Psoas muscle (tissue), 8 donors: Measurements from ENCODE around the gene GDF7. TPM values are rescaled to one million over a fixed set of nuclear protein-coding genes. Genes with fewer than 3 reads are reported as not detected.
A peak's percentile ranks its signal among the peaks of the same experiment; 100 is the strongest.

ENCODE experiments used
- ATAC-seq, 4 donors: fragments of 200-7000 bp; cut with Tn5 transposase; one replicate each; pipeline ENCODE4 v1.9.1; 2020; ENCODE audit warnings: moderate library complexity in 3 of 4, mild to moderate bottlenecking in 2 of 4
- DNase-seq, 2 donors: peaks; one replicate each; pipeline ENCODE4 v3.0.0-alpha.2; 2020
- H3K27ac ChIP-seq: fragments of 200-600 bp; one replicate; pipeline ENCODE4 v1.8.0; 2022
- H3K27me3 ChIP-seq, 3 donors: fragments of 200-600 bp in 1 of 3; one replicate each; pipeline versions ENCODE4 v1.6.1 to v1.8.0; 2013 to 2022; ENCODE audit warnings: low read length in 2 of 3, mild to moderate bottlenecking in 2 of 3, moderate library complexity in 1 of 3; ENCODE audit not compliant: insufficient read depth in 3 of 3
- H3K36me3 ChIP-seq, 2 donors: fragments of 200-600 bp in 1 of 2; one replicate each; pipeline versions ENCODE4 v1.6.1 to v1.8.0; 2013 to 2022; ENCODE audit warnings: low read depth in 1 of 2, mild to moderate bottlenecking in 1 of 2, moderate library complexity in 1 of 2; ENCODE audit not compliant: insufficient read depth in 1 of 2
- H3K4me1 ChIP-seq: fragments of 200-600 bp; one replicate; pipeline ENCODE4 v1.8.0; 2022
- H3K4me3 ChIP-seq: fragments of 200-600 bp; one replicate; pipeline ENCODE4 v1.8.0; 2022; ENCODE audit warnings: mild to moderate bottlenecking
- H3K9me3 ChIP-seq: fragments of 200-600 bp; one replicate; pipeline ENCODE4 v1.8.0; 2022
- CTCF ChIP-seq: fragments of 200-600 bp; IDR thresholded peaks from one replicate; pipeline ENCODE4 v1.8.0; 2022; ENCODE audit warnings: antibody characterized with exemption
- WGBS, 3 donors: extraction: QIAGEN DNeasy Blood & Tissue Kit; methylation state at CpG; one replicate each; pipeline versions ENCODE4 v1.1.6 to v1.1.7; 2013; 5-methylcytosine and 5-hydroxymethylcytosine counted together
- intact Hi-C, 2 donors: fragments of 100-400 bp; cut with DNase I; formaldehyde crosslinking; loops; one replicate each; pipeline versions ENCODE4 v1.11.0 to v1.14.2; 2022
- polyA plus RNA-seq, 3 donors: library from polyadenylated mRNA; stranded (reverse); fragments of 200-250 nt; gene quantifications; one replicate each; pipeline ENCODE4 v1.2.3, GENCODE V29; 2013
- total RNA-seq, 4 donors: library from RNA; stranded (reverse); fragmentation: NEBNext Ultra II Directional in 2 of 4; extraction: Animal tissue kit (Norgen Biotek cat#: 25700) in 2 of 4; gene quantifications; one replicate each; pipeline versions ENCODE4 v1.2.1 to v1.2.4, GENCODE V29; 2021 to 2023
- donor health status: healthy with polysubstance abuse.
- donor health status: DM: no; HTN: no; CAD: no; lungs with moderate emphysema.
- donor health status: Bipolar disorder and iron deficiency.
- donor health status: healthy.
- donor health status: DM: yes; HTN: yes; CAD: no.
- donor health status: DM: no; HTN: no; CAD: no.
- donor health status: DM: no; HTN: no; CAD: no.
- donor health status: DM: yes; HTN: yes; CAD: no.

The GDF7 gene
- total and polyA plus RNA-seq, 7 donors, result 0.03 to 0.94 (median 0.04) TPM

GRCh38 chr2:20653695-20654534 is 13.0 kb upstream of the GDF7 start:
- H3K36me3 ChIP-seq, result no peaks in the 10 kb centered on the region
- TF ChIP-seq CTCF, result no peak
- no peaks in the 10 kb centered on the region for H3K27me3 ChIP-seq
- intact Hi-C loops, result no loop called here
- 82 to 84% (median 83%) methylated on average over 7 of the region's 7 CpGs for WGBS, 3 donors
- no peak overlapping the region for H3K27ac ChIP-seq
- ATAC-seq (no peak), DNase-seq (peak in 1 of 2 donors; percentile 41)
- peaks cover 9% of the 10 kb centered on the region for H3K4me1 ChIP-seq
- no peak overlapping the region for H3K4me3 ChIP-seq
- H3K9me3 ChIP-seq, result no peaks in the 10 kb centered on the region

GRCh38 chr2:20654535-20654813 is 12.5 kb upstream of the GDF7 start:
- Histone ChIP-seq H3K36me3 (no peaks in the 10 kb centered on the region), H3K4me1 (peaks cover 7% of the 10 kb centered on the region), H3K9me3 (no peaks in the 10 kb centered on the region), H3K27me3 (no peaks in the 10 kb centered on the region), H3K4me3 (no peak overlapping the region), H3K27ac (no peak overlapping the region)
- no peak for ATAC-seq
- intact Hi-C loops, result no loop called here
- WGBS, 3 donors, result 91 to 93% (median 91%) methylated on average over 2 of the region's 2 CpGs
- no peak for TF ChIP-seq CTCF
- peak in 1 of 2 donors; percentile 4 for DNase-seq

- 77 to 87% (median 82%) methylated on average over 7 of the region's 7 CpGs for WGBS, 3 donors
- ATAC-seq (no peak), DNase-seq (peak in 1 of 2 donors; percentile 13)
- TF ChIP-seq CTCF, result no peak
- no peak overlapping the region for H3K27ac ChIP-seq
- H3K9me3 ChIP-seq, result no peaks in the 10 kb centered on the region
- H3K4me3 ChIP-seq, result no peak overlapping the region
- peaks cover 0 to 4% (median under 1%) of the 10 kb centered on the region in 3 donors for H3K27me3 ChIP-seq
- intact Hi-C loops, result no loop called here
- no peaks in the 10 kb centered on the region for H3K36me3 ChIP-seq
- H3K4me1 ChIP-seq, result no peaks in the 10 kb centered on the region
These were observed 10.4 kb upstream of the GDF7 start for GRCh38 chr2:20656561-20656960.

- no peaks in the 10 kb centered on the region for H3K9me3 ChIP-seq
- H3K4me1 ChIP-seq, result no peaks in the 10 kb centered on the region
- peaks cover 0 to 12% (median 4%) of the 10 kb centered on the region in 3 donors for H3K27me3 ChIP-seq
- no peaks in the 10 kb centered on the region for H3K36me3 ChIP-seq
- intact Hi-C loops, result no loop called here
- ATAC-seq (no peak), DNase-seq (peak in 1 of 2 donors; percentile 37)
- WGBS, 3 donors, result 75 to 85% (median 77%) methylated on average over 4 of the region's 4 CpGs
- H3K27ac ChIP-seq, result no peak overlapping the region
- TF ChIP-seq CTCF, result no peak
- H3K4me3 ChIP-seq, result no peak overlapping the region
These were observed 9.3 kb upstream of the GDF7 start for GRCh38 chr2:20657522-20658235.
